Stimulated activated CD4-positive, alpha-beta T cell treated with anti-CD3 and anti-CD28 coated beads, TNF-alpha, amount 100 ng/mL, for 4 hours (primary cell): ENCODE results near the gene FANCM.

Source experiments
- DNase-seq, 3 experiments: peaks; one replicate each; pipeline ENCODE4 v3.0.0-alpha.2; 2020; ENCODE audit warnings: low read depth in 3 of 3

FANCM gene, protein sequence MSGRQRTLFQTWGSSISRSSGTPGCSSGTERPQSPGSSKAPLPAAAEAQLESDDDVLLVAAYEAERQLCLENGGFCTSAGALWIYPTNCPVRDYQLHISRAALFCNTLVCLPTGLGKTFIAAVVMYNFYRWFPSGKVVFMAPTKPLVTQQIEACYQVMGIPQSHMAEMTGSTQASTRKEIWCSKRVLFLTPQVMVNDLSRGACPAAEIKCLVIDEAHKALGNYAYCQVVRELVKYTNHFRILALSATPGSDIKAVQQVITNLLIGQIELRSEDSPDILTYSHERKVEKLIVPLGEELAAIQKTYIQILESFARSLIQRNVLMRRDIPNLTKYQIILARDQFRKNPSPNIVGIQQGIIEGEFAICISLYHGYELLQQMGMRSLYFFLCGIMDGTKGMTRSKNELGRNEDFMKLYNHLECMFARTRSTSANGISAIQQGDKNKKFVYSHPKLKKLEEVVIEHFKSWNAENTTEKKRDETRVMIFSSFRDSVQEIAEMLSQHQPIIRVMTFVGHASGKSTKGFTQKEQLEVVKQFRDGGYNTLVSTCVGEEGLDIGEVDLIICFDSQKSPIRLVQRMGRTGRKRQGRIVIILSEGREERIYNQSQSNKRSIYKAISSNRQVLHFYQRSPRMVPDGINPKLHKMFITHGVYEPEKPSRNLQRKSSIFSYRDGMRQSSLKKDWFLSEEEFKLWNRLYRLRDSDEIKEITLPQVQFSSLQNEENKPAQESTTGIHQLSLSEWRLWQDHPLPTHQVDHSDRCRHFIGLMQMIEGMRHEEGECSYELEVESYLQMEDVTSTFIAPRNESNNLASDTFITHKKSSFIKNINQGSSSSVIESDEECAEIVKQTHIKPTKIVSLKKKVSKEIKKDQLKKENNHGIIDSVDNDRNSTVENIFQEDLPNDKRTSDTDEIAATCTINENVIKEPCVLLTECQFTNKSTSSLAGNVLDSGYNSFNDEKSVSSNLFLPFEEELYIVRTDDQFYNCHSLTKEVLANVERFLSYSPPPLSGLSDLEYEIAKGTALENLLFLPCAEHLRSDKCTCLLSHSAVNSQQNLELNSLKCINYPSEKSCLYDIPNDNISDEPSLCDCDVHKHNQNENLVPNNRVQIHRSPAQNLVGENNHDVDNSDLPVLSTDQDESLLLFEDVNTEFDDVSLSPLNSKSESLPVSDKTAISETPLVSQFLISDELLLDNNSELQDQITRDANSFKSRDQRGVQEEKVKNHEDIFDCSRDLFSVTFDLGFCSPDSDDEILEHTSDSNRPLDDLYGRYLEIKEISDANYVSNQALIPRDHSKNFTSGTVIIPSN (N-terminal part only)

GRCh38 chr14:45135659-45136395, at the start of gene FANCM:
Gene FANCM (plus strand): TSS chr14:45135930. CDS start chr14:45136032, 102 bp downstream.
- DNase-seq: peak; percentile 52 to 79 (median 57)

DNA sequence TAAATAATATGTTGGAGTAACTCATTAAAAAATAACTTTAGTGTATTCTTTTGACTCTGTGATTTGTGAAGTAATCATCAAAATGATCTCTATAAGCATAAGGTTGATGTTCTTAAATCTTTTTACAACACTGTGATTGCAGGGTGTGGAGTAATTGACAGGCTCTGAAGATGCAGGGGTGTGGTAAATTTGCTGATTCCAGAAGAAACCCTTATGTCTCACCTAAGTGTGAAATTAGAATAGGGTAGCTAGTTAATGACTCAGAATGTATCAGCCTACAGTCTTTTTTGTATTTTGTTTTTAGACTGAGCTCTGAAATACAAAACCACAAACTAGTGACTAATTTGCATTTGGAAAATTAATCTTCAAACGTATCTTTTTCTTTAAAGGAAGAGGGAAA, 45.9 kb upstream of the FANCM start:
- DNase-seq: no peak

GRCh38 chr14:45091710-45092109, 44.0 kb upstream of the FANCM start:
- DNase-seq: no peak

DNA sequence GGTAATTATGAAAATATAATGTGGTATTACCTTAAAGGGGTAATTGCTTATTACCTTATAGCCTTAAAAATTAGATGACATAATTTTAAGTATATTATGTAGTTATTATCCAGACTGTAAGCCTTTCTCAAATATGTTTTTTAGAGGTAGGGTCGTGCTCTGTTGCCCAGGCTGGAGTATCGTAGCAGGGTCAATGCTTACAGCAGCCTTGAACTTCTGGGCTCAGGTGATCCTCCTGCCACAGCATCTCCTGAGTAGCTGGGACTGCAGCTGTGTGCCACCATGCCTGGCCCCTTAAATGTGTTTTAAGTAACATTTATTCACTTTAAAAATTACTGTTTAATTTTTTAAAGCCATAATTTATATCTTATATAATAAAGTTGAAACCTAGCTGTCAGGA, 41.5 kb upstream of the FANCM start:
- no peak for DNase-seq

GRCh38 chr14:45095143-45095542, 40.6 kb upstream of the FANCM start:
- no peak for DNase-seq

DNA sequence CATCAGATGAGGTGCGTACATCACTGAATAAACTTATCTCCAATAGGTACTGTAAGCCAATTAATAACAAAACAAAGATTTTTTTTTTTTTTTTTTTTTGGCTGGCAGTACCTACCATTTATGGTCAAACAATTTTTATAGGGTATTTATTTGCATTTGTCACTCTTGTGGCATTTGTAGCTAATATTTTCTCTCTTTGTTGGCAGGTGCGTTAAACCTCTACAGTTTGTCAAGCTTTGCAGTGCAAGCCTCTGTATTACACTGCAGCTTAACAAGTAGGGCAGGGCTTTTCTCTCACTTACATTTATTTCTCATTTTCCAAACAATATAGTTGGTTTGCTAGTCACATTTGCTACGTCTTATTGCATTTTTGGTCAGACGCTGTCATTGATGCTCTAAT, 39.5 kb upstream of the FANCM start:
- no peak for DNase-seq

GRCh38 chr14:45103806-45104205, 31.9 kb upstream of the FANCM start:
- no peak for DNase-seq

DNA sequence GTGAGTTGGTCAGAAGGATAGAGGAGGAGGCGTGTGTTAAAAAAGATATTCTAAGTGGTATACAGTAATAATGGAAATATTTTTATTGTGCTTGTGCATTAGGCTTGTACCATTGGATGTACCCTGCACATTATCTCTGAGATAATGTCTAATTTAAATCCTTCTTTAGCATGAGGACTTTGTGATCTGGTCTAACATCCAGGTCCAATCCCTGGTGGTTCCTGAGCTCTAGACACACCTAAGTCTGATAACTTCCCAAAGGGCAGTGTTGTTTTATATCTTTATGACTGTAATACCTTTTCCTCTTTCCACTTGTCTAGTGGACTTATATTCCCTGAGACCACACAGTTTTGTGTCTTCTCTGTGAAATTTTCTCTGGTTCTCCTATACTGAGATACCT, 31.2 kb upstream of the FANCM start:
- DNase-seq: no peak

DNA sequence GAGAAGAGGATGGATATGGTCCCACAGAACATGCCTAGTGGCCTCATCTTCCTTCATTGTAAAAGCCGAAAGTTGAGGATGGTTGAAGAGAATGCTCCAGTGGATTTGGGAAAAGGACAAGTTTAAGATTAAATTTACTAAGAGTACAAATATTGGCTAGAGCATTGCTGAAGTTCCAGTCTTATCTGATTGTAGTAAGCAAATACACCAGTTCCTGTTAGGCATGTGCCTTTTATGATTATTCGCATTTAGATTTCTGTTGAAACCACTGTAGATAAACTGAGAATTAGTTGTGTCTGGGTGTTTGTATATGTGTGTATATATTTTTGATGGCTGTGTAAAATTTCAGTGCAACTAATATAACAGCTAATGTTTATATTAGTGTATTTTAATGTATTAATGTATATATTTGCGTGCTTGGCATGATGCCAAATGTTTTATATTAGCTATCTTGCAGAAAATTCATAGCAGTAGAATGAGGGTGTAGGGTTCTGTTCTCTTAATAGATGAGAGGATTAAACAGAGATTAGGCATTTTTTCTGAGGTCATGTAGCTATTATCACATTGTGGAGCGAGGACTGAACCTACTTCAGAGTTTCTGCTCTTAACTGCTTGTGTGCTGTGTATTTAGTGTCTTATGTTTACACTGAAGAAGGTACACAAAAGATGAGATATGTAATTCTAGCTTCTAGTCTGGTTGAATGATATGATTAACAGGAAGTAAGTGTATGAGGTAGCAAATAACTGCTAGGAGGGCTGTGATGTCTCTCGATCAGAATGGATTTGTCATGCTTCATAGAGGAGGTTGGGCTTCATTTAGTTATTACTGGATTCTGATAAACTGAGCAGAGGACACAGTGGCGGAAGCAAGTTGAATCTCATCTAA, 22.6 kb upstream of the FANCM start:
- no peak for DNase-seq

DNA sequence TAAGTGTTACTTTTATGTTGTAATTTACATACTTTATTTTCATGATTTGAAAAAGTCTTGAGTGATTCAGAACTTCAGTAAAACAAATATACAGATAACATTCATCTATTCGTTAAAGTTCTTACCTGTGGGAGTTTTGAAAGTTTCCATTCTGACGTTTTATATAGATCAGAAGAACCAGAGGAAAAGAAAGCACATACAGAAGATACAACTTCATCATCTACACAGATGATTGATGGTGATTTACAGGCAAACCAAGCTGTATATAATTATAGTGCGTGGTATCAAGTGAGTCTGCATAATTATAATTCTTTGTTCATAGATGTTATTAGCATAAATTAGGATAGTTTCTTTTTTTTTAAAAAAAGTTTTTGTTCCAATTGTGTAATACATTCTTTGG, 21.4 kb upstream of the FANCM start:
- no peak for DNase-seq

DNA sequence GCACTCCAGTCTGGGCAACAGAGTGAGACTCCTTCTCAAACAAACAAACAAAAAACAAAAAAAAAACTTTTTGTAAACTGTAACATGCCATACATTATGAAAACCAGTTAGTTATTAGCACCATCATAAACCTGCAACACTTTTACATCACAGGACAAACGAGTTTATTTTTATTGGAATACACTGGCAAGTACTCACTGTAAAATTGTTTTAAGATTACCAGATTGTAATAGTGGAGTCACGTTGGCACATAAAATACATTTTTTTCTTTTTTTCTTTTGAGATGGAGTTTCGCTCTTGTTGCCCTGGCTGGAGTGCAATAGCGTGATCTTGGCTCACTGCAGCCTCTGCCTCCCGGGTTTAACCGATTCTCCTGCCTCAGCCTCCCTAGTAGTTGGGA, 17.1 kb upstream of the FANCM start:
- DNase-seq: no peak

GRCh38 chr14:45120096-45120495, 15.6 kb upstream of the FANCM start:
- DNase-seq: no peak

DNA sequence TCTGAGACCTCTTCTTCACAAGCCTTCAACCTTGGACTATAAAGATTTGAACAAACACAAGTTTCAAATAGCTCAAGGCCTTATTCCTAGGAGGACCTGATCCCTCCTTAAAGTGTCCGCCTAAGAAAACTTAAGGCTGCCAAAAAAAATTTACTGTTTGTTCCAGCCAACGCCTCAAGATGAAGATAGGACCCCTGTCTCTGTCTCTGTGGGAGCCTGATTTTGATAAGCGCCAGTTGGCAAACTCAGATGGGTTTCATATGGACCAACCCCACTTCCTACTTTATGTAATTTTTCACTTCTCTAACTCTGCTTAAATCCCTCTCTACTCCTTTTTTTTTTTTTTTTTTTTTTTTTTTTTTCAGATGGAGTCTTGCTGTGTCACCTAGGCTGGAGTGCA, 12.5 kb upstream of the FANCM start:
- no peak for DNase-seq

GRCh38 chr14:45125754-45126153, 10.0 kb upstream of the FANCM start:
- DNase-seq: no peak

DNA sequence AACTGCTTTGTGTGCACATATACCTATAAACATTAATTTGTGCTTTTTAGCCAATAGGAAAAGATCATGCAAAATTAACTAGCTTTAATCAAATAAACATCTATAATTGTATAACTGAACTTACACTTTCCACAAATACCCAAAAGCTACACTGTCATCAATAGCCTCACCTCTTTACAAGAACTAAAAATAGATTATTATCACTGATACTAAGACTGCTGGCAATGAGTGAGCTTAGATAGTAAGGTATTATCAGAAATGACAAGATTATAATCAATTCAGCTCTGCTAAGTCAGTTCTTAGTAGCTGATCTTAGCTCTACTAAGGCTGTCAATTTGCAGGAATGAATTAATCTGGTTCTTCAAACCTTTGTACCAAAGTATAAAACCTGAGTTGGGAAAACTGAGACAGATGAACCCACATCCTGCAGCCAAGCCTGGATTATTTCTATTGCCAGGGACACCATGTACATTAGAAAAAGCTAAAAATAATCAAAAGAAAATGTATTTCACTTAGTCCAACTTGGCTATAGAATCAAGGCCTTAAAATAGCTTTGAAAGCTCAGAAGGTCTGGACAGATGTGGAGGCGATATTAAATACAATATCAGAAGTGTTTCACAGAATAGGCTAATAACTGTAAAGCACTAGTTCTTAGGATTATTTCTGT, 6.6 kb upstream of the FANCM start:
- no peak for DNase-seq

- DNase-seq: no peak
These were observed 2.1 kb upstream of the FANCM start for GRCh38 chr14:45133683-45134050.

DNA sequence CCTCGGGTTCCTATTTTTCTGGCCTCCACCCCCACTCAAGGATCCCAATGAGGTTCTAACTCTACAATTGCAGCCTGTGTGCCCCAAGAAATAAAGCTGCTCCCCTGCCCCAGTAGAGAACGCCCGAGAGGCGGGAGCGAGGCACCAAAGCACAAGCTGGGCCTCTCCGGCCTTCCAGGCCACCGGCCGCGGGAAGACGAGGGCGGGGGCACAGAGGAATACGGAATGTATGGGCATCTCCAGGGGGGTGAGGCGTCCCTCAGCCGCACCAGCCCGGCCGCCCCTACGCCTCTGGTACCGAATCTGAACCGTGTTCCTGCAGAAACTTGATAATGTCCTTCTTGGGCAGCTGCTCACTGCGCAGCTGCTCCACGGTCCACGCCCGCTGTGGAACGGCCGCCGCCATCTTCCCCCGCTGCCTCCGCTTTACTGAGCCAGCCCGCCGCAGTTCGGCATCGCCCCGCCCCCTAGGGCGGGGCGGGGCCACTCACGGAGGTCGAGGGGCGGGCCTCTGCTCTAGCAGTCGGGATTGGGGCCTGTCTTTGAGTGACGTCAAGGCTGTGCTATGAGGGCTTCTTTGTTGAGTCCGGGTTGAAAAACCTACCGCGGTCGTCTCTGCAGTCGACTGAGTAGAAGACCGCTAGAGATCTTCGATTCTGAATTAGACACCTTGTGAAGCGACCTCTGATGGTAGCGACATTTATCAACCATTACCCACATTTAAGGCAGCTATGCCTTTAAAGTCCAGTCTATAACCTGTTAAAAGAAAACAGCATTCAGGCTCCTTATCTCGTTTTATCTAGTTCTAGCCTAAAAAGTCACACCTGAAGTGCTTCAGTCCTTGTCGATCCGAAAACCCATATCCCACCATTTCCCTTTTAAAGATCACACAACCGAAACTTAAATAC, 1.4 kb upstream of the FANCM start, which contains the start of gene FKBP3:
Gene FKBP3 (minus strand): TSS at position 431 of the 908 bp plus-strand sequence. CDS start 25 bp downstream, at position 406.
- peak; percentile 89 to 91 (median 91) for DNase-seq

- DNase-seq: no peak
These were observed 574 bp upstream of the FANCM start for GRCh38 chr14:45135156-45135555.

DNA sequence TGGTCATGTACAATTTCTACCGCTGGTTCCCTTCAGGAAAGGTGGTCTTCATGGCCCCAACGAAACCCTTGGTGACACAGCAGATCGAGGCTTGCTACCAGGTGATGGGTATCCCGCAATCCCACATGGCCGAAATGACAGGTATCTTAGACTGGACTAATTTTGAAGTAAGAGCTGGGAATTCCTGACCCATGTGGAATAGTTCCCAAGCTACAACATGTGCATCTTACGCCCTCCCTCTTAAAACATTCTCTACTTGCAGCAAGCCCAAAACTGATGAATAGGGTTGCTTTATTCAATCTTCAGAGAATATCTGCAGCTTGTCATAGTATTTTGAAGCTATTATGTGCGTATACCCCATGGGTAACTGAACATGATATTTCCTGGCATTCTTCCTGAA, 669 bp downstream of the FANCM start:
- DNase-seq: no peak
